ENCODE results near the gene CYB5R3.

DNA sequence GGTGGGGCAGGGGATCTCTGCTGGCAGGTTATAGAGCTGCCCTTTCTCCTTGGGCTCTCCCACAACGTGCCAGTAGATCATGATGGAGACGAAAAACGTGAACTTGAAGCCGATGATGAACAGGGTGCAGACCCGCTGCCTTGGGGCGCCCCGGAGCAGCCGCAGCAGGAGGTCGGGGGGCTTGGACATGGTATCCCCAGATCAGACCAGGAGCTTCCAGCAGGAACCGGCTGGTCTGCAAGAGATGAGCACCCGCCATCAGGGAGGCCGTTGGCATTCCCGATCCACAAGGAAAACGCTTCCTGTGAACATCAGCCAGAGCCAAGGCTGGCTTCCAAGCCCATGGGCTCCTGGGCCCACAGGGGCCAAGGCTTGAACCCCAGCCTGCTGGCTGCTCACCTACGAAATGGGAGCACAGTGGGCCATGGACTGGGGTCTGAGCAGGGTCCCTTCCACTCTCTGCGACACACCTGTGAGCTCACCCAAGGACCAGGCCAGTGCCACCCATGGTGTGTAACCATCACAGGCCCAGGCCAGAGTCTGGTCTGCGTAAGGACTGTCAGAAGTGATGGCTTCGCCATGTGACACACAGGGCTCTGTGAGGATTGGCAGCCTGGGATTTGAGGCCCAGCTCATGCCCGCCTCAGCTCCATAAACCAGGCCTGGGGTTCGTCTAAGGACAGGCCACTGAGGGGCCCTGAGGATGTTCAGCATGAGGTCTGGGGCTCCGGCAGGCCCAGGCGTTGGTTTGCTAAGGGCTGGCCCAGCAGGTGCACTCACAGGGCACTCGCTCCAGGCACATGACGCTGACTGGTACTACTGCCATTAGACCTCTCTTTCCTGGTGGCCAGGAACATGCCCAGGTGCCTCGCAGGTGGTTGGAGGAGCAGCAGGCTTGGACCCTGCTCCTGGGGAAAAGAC is 44.8 kb upstream of the CYB5R3 start:
- TF ChIP-seq TCF4 (CRISPR knock-in tag; IDR thresholded peaks at IDR 0.05; ENCODE audit: borderline replicate concordance), result no peak
- no peak for TF ChIP-seq BACH2 (CRISPR knock-in tag; IDR thresholded peaks at IDR 0.05; ENCODE audit: borderline replicate concordance)
- TF ChIP-seq OSR1 (CRISPR knock-in tag; IDR thresholded peaks at IDR 0.05), result no peak
- no peak for TF ChIP-seq GLIS3 (CRISPR knock-in tag; IDR thresholded peaks at IDR 0.05)

Measured in SK-N-SH treated with all-trans-retinoic acid at 6 μM for 48 hours (cell line).